HG03378 (cell line): Measurements from ENCODE around the gene VWDE.

Experiments used
- ATAC-seq: cut with Tn5 transposase; IDR thresholded peaks from one replicate; pipeline ENCODE4 v1.9.1; 2021; ENCODE audit warnings: mild to moderate bottlenecking, moderate library complexity; ENCODE audit not compliant: unreplicated experiment

Gene VWDE

DNA sequence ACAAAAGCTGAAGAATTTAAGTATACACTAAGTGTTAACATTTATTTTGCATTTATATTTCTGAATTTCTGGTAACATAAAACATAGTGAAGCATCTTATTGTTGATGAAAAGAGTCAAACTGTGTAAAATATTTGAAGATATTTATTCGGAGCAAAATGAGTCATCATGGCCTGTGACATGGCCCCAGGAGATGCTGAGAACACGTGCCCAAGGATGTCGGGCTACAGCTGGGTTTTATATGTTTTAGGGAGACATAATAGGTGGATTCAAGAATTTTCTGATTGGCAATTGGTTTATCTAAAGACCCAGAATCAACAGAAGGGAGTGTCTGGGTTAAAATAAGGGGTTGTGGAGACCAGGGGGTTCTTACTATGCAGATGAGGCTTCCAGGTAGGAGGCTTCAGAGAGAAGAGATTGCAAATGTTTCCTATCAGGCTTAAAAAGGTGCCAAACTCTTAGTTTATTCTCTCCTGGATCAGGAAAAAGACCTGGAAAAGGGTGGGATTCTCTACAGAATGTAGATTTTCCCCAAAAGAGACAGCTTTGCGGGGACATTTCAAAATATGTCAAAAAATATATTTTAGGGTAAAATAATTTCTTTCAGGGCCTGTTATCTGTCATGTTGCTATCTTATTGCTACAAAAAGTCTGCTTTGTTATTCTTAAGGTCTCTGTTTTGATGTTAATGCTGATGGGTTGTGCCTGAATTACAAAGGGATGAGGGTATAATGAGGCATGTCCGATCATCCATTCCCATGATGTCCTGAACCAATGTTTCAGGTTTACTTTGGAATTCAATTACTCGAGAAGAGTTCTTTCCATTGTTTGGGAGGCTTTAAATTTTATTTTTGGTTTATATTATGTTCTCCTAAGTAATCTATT lies 74.5 kb downstream of the VWDE start:
- ATAC-seq, result no peak

GRCh38 chr7:12327922-12328321 lies 75.7 kb downstream of the VWDE start:
- ATAC-seq, result no peak

DNA sequence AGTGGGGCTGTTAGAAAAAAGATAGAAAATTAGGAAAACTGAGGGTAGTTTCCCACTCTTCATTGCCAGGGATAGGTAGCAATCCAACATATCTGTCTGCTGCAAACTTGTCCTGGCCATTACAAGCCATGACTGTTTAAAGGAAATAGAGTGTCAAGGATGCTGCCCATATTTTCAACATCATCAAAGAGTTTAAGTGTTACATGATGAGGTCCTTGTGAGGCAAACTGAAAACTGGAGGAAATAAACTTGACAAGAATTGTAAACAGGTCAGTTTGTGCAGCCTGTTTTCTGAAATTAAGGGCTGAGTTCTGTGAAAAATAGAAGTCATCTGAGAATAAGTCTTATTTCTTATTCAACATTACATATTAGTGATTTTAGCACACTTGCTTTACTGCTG lies 78.0 kb downstream of the VWDE start:
- ATAC-seq, result no peak

GRCh38 chr7:12323415-12323814 lies 80.2 kb downstream of the VWDE start:
- ATAC-seq, result no peak

DNA sequence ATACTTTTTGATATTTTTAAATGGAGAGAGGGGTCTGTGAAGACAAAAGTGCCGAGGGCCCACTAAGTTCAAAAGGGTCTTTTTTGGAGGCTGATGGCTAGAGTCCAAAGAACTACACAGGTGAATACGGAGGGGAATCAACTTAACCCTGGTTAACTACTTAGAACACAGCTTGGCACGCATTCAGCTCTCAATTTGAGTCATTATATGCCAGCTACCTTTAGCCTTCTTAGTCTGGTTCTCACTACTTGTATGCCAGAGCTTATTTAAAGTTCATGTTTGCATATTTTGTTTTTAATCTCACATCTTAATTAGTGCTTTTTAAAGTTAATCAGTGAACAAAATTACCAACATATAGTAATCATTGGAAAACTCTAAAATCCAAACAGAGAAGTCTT lies 80.8 kb downstream of the VWDE start:
- ATAC-seq, result peak; percentile 84

GRCh38 chr7:12322284-12322902 lies 81.3 kb downstream of the VWDE start:
- no peak for ATAC-seq

DNA sequence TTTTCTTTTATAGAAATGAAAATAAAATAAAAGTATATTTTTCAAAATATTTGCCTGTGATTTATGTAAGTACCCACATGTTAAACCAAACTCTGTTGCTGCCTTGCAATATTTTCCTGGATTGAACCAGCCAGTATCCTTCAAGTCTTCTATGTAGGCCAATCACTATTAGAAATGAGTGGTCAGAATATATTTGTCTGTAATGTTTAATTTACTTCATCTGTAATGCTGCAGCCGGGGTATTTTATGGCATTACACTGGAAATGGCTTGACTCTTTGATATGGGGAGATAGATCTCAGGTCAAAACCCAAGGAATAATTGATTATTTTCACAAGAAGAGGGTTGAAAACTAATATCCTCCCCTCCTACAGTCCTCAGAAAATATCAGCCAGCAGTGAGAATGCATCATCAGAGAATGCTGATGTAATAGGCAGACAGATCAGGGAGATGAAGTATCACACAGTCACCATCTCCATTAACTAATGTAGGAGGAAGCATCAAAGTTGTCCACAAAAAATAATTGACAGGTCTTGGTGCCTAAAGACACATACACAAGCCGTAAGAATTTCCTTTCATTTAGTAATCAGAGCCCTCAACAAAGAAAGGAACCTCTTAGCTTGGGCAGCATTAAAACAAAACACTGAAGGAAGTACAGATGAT lies 82.5 kb downstream of the VWDE start:
- ATAC-seq, result no peak

DNA sequence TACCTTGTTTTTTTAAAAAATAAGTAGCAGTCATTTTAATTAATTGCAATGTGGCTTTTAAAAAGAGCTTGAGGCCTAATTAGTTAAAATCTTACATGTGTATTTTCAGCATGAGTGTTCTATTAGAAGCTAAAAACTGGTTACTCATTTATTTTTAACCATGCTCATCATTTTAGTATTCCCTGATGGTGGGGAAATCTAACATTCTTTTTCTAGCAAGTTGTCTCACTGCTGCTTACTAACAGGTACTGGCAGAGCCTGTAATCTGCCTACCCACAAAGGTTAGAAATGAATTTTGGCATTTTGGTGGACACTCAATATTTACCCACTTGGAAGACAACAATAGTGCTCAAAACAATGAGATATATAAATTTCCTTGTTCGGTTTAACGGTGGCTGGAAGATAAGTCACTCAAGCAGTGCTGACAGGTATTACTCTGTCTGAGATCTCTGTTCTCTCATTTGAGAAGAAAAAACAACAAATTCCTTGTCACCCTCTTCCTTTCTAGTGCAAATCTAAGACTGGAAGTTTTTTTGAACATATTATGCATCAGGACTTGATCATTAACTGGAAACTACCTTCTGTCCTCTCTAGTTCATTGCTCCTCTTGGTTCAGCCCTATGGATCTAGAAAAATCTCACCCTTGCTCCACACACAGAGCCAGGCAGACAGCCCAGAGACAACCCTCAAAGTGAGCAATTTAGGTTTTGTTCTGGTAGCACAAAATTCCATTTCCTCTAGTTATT lies 83.3 kb downstream of the VWDE start:
- ATAC-seq, result no peak

DNA sequence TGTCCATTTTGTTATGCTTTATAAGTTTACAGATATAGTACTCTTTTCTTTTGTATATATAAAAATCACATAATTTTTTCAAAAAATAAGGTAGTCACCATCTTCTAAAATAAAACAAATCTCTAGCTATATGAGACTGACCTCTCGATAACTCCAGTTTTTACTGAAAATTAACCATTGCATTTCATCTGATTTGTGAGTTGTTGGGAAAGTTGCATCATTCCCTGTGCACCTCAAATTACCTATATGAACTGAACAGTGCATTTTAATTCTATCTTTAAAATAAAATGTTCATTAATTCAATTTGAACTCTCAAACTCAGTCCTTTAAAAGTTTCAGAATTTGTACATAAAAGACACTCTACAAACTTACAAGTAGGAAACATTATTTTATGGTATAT lies 86.0 kb downstream of the VWDE start:
- no peak for ATAC-seq

GRCh38 chr7:12316925-12317324 lies 86.7 kb downstream of the VWDE start:
- ATAC-seq, result no peak

GRCh38 chr7:12315049-12315448 lies 88.6 kb downstream of the VWDE start:
- no peak for ATAC-seq

DNA sequence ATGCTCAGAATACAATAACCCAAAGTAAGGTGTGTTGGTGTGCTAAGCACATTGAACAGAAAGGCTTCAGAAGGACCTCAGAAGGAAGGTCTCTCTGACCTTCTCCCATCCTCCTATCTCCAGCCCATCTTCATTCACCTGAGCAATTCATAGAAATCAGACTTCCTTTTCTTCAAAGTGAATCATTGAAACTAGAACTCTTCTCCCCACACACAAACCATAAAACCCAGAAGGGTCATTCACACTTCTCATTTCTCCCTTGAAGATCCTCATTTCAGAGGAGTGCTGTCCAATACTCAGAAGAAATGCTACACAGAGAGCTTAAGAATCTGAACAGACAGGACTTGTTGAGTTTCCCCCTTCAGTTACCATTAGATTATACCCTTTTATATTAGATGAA lies 89.5 kb downstream of the VWDE start:
- peak; percentile 87 for ATAC-seq

GRCh38 chr7:12305502-12305901 lies 98.2 kb downstream of the VWDE start:
- no peak for ATAC-seq

DNA sequence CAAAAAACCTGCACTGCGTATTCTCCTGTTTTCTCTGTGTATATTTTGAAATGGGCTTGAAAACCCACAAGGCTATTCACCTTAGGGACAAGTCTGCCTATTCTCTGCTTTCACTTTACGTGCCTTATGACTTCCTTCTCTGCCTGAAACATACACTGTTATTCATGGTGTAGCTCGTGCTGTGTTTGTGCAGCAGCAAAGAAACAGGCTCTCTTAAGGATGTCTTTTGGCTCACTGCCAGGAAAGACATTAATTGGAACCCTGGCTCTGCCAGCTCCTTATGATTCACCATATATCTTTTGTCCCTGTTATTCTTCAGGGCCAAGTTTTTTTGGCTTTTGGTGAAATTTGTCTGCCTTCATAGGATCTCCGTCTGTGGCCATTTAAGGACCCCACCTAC lies 100.2 kb downstream of the VWDE start:
- no peak for ATAC-seq

- no peak for ATAC-seq
Observed at GRCh38 chr7:12303062-12303461, 100.6 kb downstream of the VWDE start.

DNA sequence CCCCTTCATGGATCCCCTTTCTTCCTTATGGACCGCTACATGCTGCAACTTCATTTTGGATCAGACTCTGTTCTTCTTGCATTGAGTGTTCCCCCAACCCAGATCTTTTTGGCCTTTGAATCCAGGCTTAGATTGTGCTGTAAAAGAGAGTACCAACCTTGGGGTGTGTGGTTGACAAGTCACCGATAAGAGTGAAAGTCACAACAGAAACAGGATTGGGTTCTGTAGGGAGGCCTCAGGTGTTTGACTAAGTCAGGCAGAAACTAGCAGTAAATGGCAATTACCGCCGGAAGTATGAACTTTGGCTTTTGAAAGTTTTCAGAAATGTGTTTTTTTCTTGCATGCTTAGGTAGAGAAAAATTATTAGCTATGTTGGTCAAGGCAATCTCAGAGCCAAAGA lies 103.2 kb downstream of the VWDE start:
- no peak for ATAC-seq

- no peak for ATAC-seq
Observed at GRCh38 chr7:12299367-12299766, 104.3 kb downstream of the VWDE start.

DNA sequence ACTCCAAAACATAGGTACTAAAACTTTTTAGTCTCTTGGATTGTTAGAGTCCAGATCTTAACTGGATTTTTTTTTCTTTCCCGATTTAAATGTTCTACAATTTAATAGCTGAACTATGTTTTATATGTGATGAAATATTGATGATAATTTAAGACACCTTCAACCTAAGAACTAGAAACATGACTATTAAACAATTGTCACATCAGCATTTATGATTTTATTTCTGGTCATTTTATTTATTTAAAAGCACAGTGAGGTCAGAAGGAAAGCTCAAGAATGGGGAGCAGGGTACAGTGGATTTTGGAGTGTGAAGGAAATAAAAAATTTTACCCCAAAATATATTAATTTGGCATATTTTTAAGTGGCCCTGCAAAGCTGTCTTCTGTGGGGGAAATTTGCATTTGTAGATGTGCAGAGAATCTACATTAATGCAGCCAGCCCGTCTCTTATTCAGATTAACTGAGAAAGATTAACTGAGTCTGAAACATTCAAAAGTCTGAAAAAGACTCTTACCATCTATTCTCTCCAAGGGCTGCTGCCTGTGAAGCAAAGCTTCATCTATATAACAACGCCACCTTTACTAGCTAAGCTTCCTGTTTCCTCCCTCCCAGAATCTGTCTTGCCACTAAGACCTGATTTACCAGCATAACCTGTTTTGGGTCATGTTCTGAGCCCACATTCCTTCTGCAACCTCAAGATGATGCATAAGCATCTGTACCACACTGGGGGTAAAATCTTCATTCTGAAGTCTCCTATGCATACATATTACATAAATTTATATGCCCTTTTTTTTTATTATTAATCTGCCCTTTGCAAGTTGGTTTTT lies 106.2 kb downstream of the VWDE start:
- ATAC-seq, result no peak

GRCh38 chr7:12296051-12296570 lies 107.6 kb downstream of the VWDE start:
- no peak for ATAC-seq

DNA sequence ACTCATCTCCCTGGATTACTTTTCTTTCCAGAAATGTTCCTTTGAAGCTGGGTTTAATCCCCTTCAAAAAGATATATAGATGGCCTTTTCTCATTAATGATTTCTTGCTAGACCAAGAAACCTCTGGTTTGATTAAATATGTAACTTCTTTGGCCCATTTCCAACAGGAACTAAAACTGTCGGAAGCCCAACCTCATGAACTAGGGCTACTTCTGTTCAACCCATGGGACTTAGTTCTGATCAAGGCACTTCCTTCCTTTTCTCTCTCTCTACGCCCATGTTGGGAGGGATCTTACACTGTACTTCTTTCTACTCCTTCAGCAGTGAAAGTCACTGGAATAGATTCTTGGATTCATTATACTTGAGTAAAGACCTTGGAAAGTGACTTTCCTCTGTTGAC lies 109.0 kb downstream of the VWDE start:
- ATAC-seq, result peak; percentile 87
